ENCODE results near the gene ABHD17A. TPM values are rescaled to one million over a fixed set of nuclear protein-coding genes. Genes with fewer than 3 reads are reported as not detected.

The ABHD17A gene
- total and polyA plus RNA-seq, 9 of the 15 experiments (the other 6 are each of a cell fraction or from before 2014, with no cell fraction given), result 0.04 to 135 (median 21.8) TPM; not detected in 1

GRCh38 chr19:1905110-1905862 lies 20.0 kb upstream of the ABHD17A start, which contains the start of the genes ADAT3 and SCAMP4 (continued):
- TF ChIP-seq PATZ1 (CRISPR knock-in tag; IDR thresholded peaks at IDR 0.05; ENCODE audit: borderline replicate concordance) (no peak), MEF2A (IDR thresholded peaks at IDR 0.05; ENCODE audit: control insufficient read depth, low read depth, low read length) (no peak), PTBP1 (IDR thresholded peaks at IDR 0.05; ENCODE audit: low read depth, low read length) (no peak), SREBF2 (CRISPR knock-in tag; IDR thresholded peaks at IDR 0.05) (no peak), CREBBP (IDR thresholded peaks at IDR 0.05; ENCODE audit: low read depth, low read length) (no peak), SAFB (IDR thresholded peaks at IDR 0.05; ENCODE audit: borderline replicate concordance, low read depth, low read length) (no peak), ZNF512 (tag; IDR thresholded peaks at IDR 0.05) (no peak), E2F5 (CRISPR knock-in tag; IDR thresholded peaks at IDR 0.05) (no peak), ZKSCAN1 (IDR thresholded peaks at IDR 0.05; ENCODE audit: low read depth, low read length) (0 out of 2 replicates have a peak, but pooled peaks have one; percentile 41), WHSC1 (IDR thresholded peaks at IDR 0.05; ENCODE audit: low read length) (no peak), TEAD2 (tag; IDR thresholded peaks at IDR 0.05) (peak; percentile 34; the same call in 1 of the 2 replicates), ETV5 (CRISPR knock-in tag; IDR thresholded peaks at IDR 0.05; ENCODE audit: low read depth) (peak; percentile 97), ATF2 (CRISPR knock-in tag; IDR thresholded peaks at IDR 0.05) (no peak), SETDB1 (IDR thresholded peaks at IDR 0.05; ENCODE audit: low read length) (no peak), EP300 (IDR thresholded peaks at IDR 0.05; ENCODE audit: low read length) (no peak), ZFP1 (CRISPR knock-in tag; IDR thresholded peaks at IDR 0.05) (no peak), BACH1 (tag; IDR thresholded peaks at IDR 0.05) (no peak), FOXK1 (CRISPR knock-in tag; IDR thresholded peaks at IDR 0.05; ENCODE audit: borderline replicate concordance) (no peak), ZNF197 (CRISPR knock-in tag; IDR thresholded peaks at IDR 0.05; ENCODE audit: low read depth) (peak; percentile 89), MEIS2 (IDR thresholded peaks at IDR 0.05; ENCODE audit: partially characterized antibody) (peak; percentile 63), HMBOX1 (IDR thresholded peaks at IDR 0.05) (no peak), POLR2A (conservative IDR thresholded peaks at IDR 0.05) (peak; percentile 83), TCF3 (CRISPR knock-in tag; IDR thresholded peaks at IDR 0.05) (no peak)

Measured in K562 (cell line).